ENCODE results near the gene TTLL13. TPM values are rescaled to one million over a fixed set of nuclear protein-coding genes. Genes with fewer than 3 reads are reported as not detected.

TTLL13 gene
- total RNA-seq, 1 experiment from 2014 or later: not detected

- no peaks in the 10 kb centered on the region for H3K27me3 ChIP-seq (ENCODE audit: low read length)
- H3F3A ChIP-seq (ENCODE audit: low read length, unreplicated experiment): peaks cover 7% of the 10 kb centered on the region
- TF ChIP-seq EZH2phosphoT487 (IDR thresholded peaks at IDR 0.05; ENCODE audit: borderline replicate concordance, low read length) (no peak), EZH2 (IDR thresholded peaks at IDR 0.05; ENCODE audit: low read length, unreplicated experiment) (no peak), CTCF (conservative IDR thresholded peaks at IDR 0.05; ENCODE audit: low read depth, low read length) (no peak)
- no peak overlapping the region for H2AFZ ChIP-seq (ENCODE audit: low read length)
- H4K20me1 ChIP-seq (ENCODE audit: low read length): no peaks in the 10 kb centered on the region
- no peaks in the 10 kb centered on the region for H3K9me2 ChIP-seq (replicated peaks; ENCODE audit: low read length)
- POLR2A ChIA-PET (ENCODE audit: unreplicated experiment): no interaction called here
- H3K27ac ChIP-seq (ENCODE audit: low read length): peak overlapping the region; percentile 98
- peaks cover 52% of the 10 kb centered on the region for H3K36me3 ChIP-seq (ENCODE audit: low read depth, low read length)
- peaks cover 89% of the 10 kb centered on the region for H3K79me2 ChIP-seq (ENCODE audit: low read length)
- H3K4me3 ChIP-seq (ENCODE audit: low read length): no peak overlapping the region
- no peak for DNase-seq
- H3K9ac ChIP-seq (ENCODE audit: low read length): peak overlapping the region; percentile 96; the same call in 1 of the 2 replicates
- no peaks in the 10 kb centered on the region for H3K9me3 ChIP-seq (ENCODE audit: low read length)
- intact Hi-C loops (cut with micrococcal nuclease): no loop called here
- ATAC-seq: no peak
- H3K4me1 ChIP-seq (ENCODE audit: insufficient read depth, low read length): peaks cover 45% of the 10 kb centered on the region
- H3K4me2 ChIP-seq (ENCODE audit: low read length): no peak overlapping the region
- CTCF ChIA-PET: no interaction called here
- no TSS peak for BruUV-seq (replicated peaks)
Observed at GRCh38 chr15:90213818-90214204, 35.5 kb upstream of the TTLL13 start.

GRCh38 chr15:90214553-90215196 is 34.7 kb upstream of the TTLL13 start:
- Histone ChIP-seq H3K9me2 (replicated peaks; ENCODE audit: low read length) (no peaks in the 10 kb centered on the region), H3K36me3 (ENCODE audit: low read depth, low read length) (peaks cover 50% of the 10 kb centered on the region), H3K27ac (ENCODE audit: low read length) (peak overlapping the region; percentile 2; the same call in 1 of the 2 replicates), H3K27me3 (ENCODE audit: low read length) (no peaks in the 10 kb centered on the region), H3K4me3 (ENCODE audit: low read length) (no peak overlapping the region), H3K4me2 (ENCODE audit: low read length) (no peak overlapping the region), H2AFZ (ENCODE audit: low read length) (no peak overlapping the region), H3K9me3 (ENCODE audit: low read length) (no peaks in the 10 kb centered on the region), H3K9ac (ENCODE audit: low read length) (no peak overlapping the region), H3K4me1 (ENCODE audit: insufficient read depth, low read length) (peaks cover 41% of the 10 kb centered on the region), H3F3A (ENCODE audit: low read length, unreplicated experiment) (peaks cover 7% of the 10 kb centered on the region), H3K79me2 (ENCODE audit: low read length) (peaks cover 89% of the 10 kb centered on the region), H4K20me1 (ENCODE audit: low read length) (no peaks in the 10 kb centered on the region)
- TF ChIP-seq CTCF (conservative IDR thresholded peaks at IDR 0.05; ENCODE audit: low read depth, low read length) (peak; percentile 49; the same call in 1 of the 2 replicates), EZH2phosphoT487 (IDR thresholded peaks at IDR 0.05; ENCODE audit: borderline replicate concordance, low read length) (no peak)
- CTCF ChIA-PET: interaction anchor here (0.6 kb wide), 1 partner anchor 30 kb away, joined by 4 read pairs; no protein-coding TSS in a partner anchor
- BruUV-seq (replicated peaks): no TSS peak
- no peak for ATAC-seq
- DNase-seq: peak; percentile 48
- POLR2A ChIA-PET (ENCODE audit: unreplicated experiment): interaction anchor here (0.6 to 0.7 kb wide), 3 partner anchors 31 to 52 kb away, joined by 14 to 29 read pairs (median 26); partner anchors contain the start of gene TTLL13
- intact Hi-C loops (cut with micrococcal nuclease): no loop called here

GRCh38 chr15:90217671-90218394 is 31.5 kb upstream of the TTLL13 start:
- CTCF ChIA-PET: no interaction called here
- no peaks in the 10 kb centered on the region for H3K27me3 ChIP-seq (ENCODE audit: low read length)
- no peak overlapping the region for H2AFZ ChIP-seq (ENCODE audit: low read length)
- peaks cover 63% of the 10 kb centered on the region for H3K79me2 ChIP-seq (ENCODE audit: low read length)
- no peak overlapping the region for H3K9ac ChIP-seq (ENCODE audit: low read length)
- no peaks in the 10 kb centered on the region for H4K20me1 ChIP-seq (ENCODE audit: low read length)
- intact Hi-C loops (cut with micrococcal nuclease): no loop called here
- H3K4me3 ChIP-seq (ENCODE audit: low read length): no peak overlapping the region
- peaks cover 58% of the 10 kb centered on the region for H3K36me3 ChIP-seq (ENCODE audit: low read depth, low read length)
- H3K27ac ChIP-seq (ENCODE audit: low read length): no peak overlapping the region
- H3K9me3 ChIP-seq (ENCODE audit: low read length): no peaks in the 10 kb centered on the region
- POLR2A ChIA-PET (ENCODE audit: unreplicated experiment): no interaction called here
- no peak for ATAC-seq
- DNase-seq: no peak
- peaks cover 16% of the 10 kb centered on the region for H3K4me1 ChIP-seq (ENCODE audit: insufficient read depth, low read length)
- H3K4me2 ChIP-seq (ENCODE audit: low read length): no peak overlapping the region
- BruUV-seq (replicated peaks): no TSS peak
- H3K9me2 ChIP-seq (replicated peaks; ENCODE audit: low read length): no peaks in the 10 kb centered on the region
- H3F3A ChIP-seq (ENCODE audit: low read length, unreplicated experiment): peaks cover 3% of the 10 kb centered on the region
- TF ChIP-seq EZH2phosphoT487 (IDR thresholded peaks at IDR 0.05; ENCODE audit: borderline replicate concordance, low read length): no peak
- TF ChIP-seq EZH2 (IDR thresholded peaks at IDR 0.05; ENCODE audit: low read length, unreplicated experiment): no peak
- no peak for TF ChIP-seq CTCF (conservative IDR thresholded peaks at IDR 0.05; ENCODE audit: low read depth, low read length)
